HEK293 (cell line): Measurements from ENCODE around the gene HNRNPL.

ENCODE experiments used
- CTCF ChIA-PET: fragments of 350-600 bp; formaldehyde crosslinking; extraction: SDS; loops from one replicate; lab custom pipeline; 2021; ENCODE audit warnings: antibody characterized with exemption; lab: Yijun Ruan, JAX
- POLR2A ChIA-PET: fragments of 300-600 bp; formaldehyde crosslinking; extraction: SDS; loops from one replicate; lab custom pipeline; 2020; ENCODE audit warnings: antibody characterized with exemption, inconsistent platforms; lab: Yijun Ruan, JAX
- H3K27ac ChIP-seq: fragments of 200-500 bp; sonication (Bioruptor generic); 2 replicates; pipeline ENCODE4 v1.5.1; 2014; ENCODE audit warnings: low read depth, low read length, control low read depth, inconsistent platforms; ENCODE audit errors: extremely low read depth
- H3K36me3 ChIP-seq, 2 experiments: fragments of 200-500 bp in 1 of 2; sonication (Bioruptor generic) in 1 of 2; 1 replicate in 1 of 2; 2 replicates in 1 of 2; pipeline ENCODE4 v1.5.1; 2014 to 2017; ENCODE audit warnings: inconsistent platforms in 2 of 2, low read length in 2 of 2; ENCODE audit not compliant: control insufficient read depth in 2 of 2, insufficient read depth in 1 of 2
- H3K4me1 ChIP-seq: fragments of 200-500 bp; sonication (Bioruptor generic); 2 replicates; pipeline ENCODE4 v1.5.1; 2014; ENCODE audit warnings: mild to moderate bottlenecking, low read length, inconsistent platforms; ENCODE audit not compliant: control insufficient read depth, insufficient read depth
- H3K4me3 ChIP-seq: 2 replicates; pipeline ENCODE4 v1.5.1; 2011; ENCODE audit warnings: low read depth, mild to moderate bottlenecking, control low read depth, low read length, moderate library complexity
- H3K9me3 ChIP-seq: fragments of 200-500 bp; sonication (Bioruptor generic); 2 replicates; pipeline ENCODE4 v1.5.1; 2014; ENCODE audit warnings: low read depth, low read length, inconsistent platforms; ENCODE audit not compliant: control insufficient read depth, insufficient read depth
- BCL11A ChIP-seq: fragments of 450-650 bp; formaldehyde crosslinking; IDR thresholded peaks from 2 replicates; pipeline ENCODE4 v1.5.1; 2016; ENCODE audit warnings: low read depth, missing biosample characterization, missing genetic modification characterization
- BCL6B ChIP-seq: fragments of 450-650 bp; formaldehyde crosslinking; IDR thresholded peaks from 2 replicates; pipeline ENCODE4 v1.5.1; 2017; ENCODE audit warnings: missing biosample characterization, missing genetic modification characterization
- FEZF1 ChIP-seq: fragments of 450-650 bp; formaldehyde crosslinking; IDR thresholded peaks from 2 replicates; pipeline ENCODE4 v1.5.1; 2016; ENCODE audit warnings: missing biosample characterization, missing genetic modification characterization
- HIC1 ChIP-seq: fragments of 450-650 bp; formaldehyde crosslinking; IDR thresholded peaks from 2 replicates; pipeline ENCODE4 v1.5.1; 2016; ENCODE audit warnings: missing biosample characterization, missing genetic modification characterization
- PRDM6 ChIP-seq: fragments of 450-650 bp; formaldehyde crosslinking; IDR thresholded peaks from 2 replicates; pipeline ENCODE4 v1.5.1; 2017; ENCODE audit warnings: missing biosample characterization, missing genetic modification characterization
- SCRT1 ChIP-seq: fragments of 450-650 bp; formaldehyde crosslinking; IDR thresholded peaks from 2 replicates; pipeline ENCODE4 v1.5.1; 2016; ENCODE audit warnings: missing biosample characterization, missing genetic modification characterization, borderline replicate concordance
- SP2 ChIP-seq: fragments of 450-650 bp; formaldehyde crosslinking; IDR thresholded peaks from 2 replicates; pipeline ENCODE4 v1.5.1; 2016; ENCODE audit warnings: missing biosample characterization, missing genetic modification characterization
- TSHZ1 ChIP-seq: fragments of 450-650 bp; formaldehyde crosslinking; IDR thresholded peaks from 2 replicates; pipeline ENCODE4 v1.5.1; 2016; ENCODE audit warnings: missing biosample characterization, missing genetic modification characterization, borderline replicate concordance
- WT1 ChIP-seq: fragments of 450-650 bp; formaldehyde crosslinking; IDR thresholded peaks from 2 replicates; pipeline ENCODE4 v1.5.1; 2016; ENCODE audit warnings: missing biosample characterization, missing genetic modification characterization
- YY2 ChIP-seq: fragments of 450-650 bp; formaldehyde crosslinking; IDR thresholded peaks from 2 replicates; pipeline ENCODE4 v1.5.1; 2016; ENCODE audit warnings: missing biosample characterization, missing genetic modification characterization
- ZBTB49 ChIP-seq: fragments of 450-650 bp; formaldehyde crosslinking; IDR thresholded peaks from 2 replicates; pipeline ENCODE4 v1.5.1; 2016; ENCODE audit warnings: missing biosample characterization, missing genetic modification characterization, low read depth
- ZNF121 ChIP-seq: fragments of 450-650 bp; formaldehyde crosslinking; IDR thresholded peaks from 2 replicates; pipeline ENCODE4 v1.5.1; 2016; ENCODE audit warnings: missing biosample characterization, missing genetic modification characterization
- ZNF146 ChIP-seq: fragments of 450-650 bp; formaldehyde crosslinking; IDR thresholded peaks from 2 replicates; pipeline ENCODE4 v1.5.1; 2016; ENCODE audit warnings: missing biosample characterization, missing genetic modification characterization
- ZNF2 ChIP-seq: fragments of 450-650 bp; formaldehyde crosslinking; IDR thresholded peaks from 2 replicates; pipeline ENCODE4 v1.5.1; 2016; ENCODE audit warnings: missing biosample characterization, missing genetic modification characterization
- ZNF221 ChIP-seq: fragments of 450-650 bp; formaldehyde crosslinking; IDR thresholded peaks from 2 replicates; pipeline ENCODE4 v1.5.1; 2017; ENCODE audit warnings: missing biosample characterization, missing genetic modification characterization, borderline replicate concordance
- ZNF302 ChIP-seq: fragments of 450-650 bp; formaldehyde crosslinking; IDR thresholded peaks from 2 replicates; pipeline ENCODE4 v1.5.1; 2016; ENCODE audit warnings: missing biosample characterization, missing genetic modification characterization, low read depth
- ZNF311 ChIP-seq: fragments of 450-650 bp; formaldehyde crosslinking; IDR thresholded peaks from 2 replicates; pipeline ENCODE4 v1.5.1; 2017; ENCODE audit warnings: missing biosample characterization, missing genetic modification characterization, borderline replicate concordance
- ZNF354C ChIP-seq: fragments of 450-650 bp; formaldehyde crosslinking; IDR thresholded peaks from 2 replicates; pipeline ENCODE4 v1.5.1; 2016; ENCODE audit warnings: missing biosample characterization, missing genetic modification characterization, low read depth, borderline replicate concordance
- ZNF548 ChIP-seq: fragments of 450-650 bp; formaldehyde crosslinking; IDR thresholded peaks from 2 replicates; pipeline ENCODE4 v1.5.1; 2016; ENCODE audit warnings: missing biosample characterization, missing genetic modification characterization
- ZNF664 ChIP-seq: fragments of 450-650 bp; formaldehyde crosslinking; IDR thresholded peaks from 2 replicates; pipeline ENCODE4 v1.5.1; 2016; ENCODE audit warnings: missing biosample characterization, missing genetic modification characterization
- ZNF670 ChIP-seq: fragments of 450-650 bp; formaldehyde crosslinking; IDR thresholded peaks from 2 replicates; pipeline ENCODE4 v1.5.1; 2016; ENCODE audit warnings: missing biosample characterization, missing genetic modification characterization, low read depth

The HNRNPL gene

GRCh38 chr19:38893341-38893771, 43.6 kb upstream of the HNRNPL start:
- Histone ChIP-seq H3K9me3 (no peaks in the 10 kb centered on the region), H3K27ac (0 out of 2 replicates have a peak overlapping the region, but pooled peaks have one; percentile 31), H3K4me1 (peaks cover 6% of the 10 kb centered on the region), H3K4me3 (no peak overlapping the region), H3K36me3 (peaks cover 12 to 28% of the 10 kb centered on the region in 2 experiments)
- TF ChIP-seq TSHZ1 (tag by site-specific recombination) (no peak), ZNF221 (tag by site-specific recombination) (no peak), FEZF1 (tag by site-specific recombination) (no peak), ZNF302 (tag by site-specific recombination) (no peak), ZNF146 (tag by site-specific recombination) (no peak), ZNF548 (tag by site-specific recombination) (no peak), ZNF670 (tag by site-specific recombination) (no peak), YY2 (tag by site-specific recombination) (no peak), PRDM6 (tag by site-specific recombination) (no peak), HIC1 (no peak), BCL11A (no peak), WT1 (no peak), ZNF2 (no peak)
- POLR2A ChIA-PET, result interaction anchor here (0.5 to 0.8 kb wide), 2 partner anchors 16 to 19 kb away, joined by 3 read pairs; no protein-coding TSS in a partner anchor
- CTCF ChIA-PET, result interaction anchor here (0.7 kb wide), 1 partner anchor 151 kb away, joined by 5 read pairs; no protein-coding TSS in a partner anchor

GRCh38 chr19:38892841-38893240, 43.1 kb upstream of the HNRNPL start:
- Histone ChIP-seq H3K27ac (0 out of 2 replicates have a peak overlapping the region, but pooled peaks have one; percentile 31), H3K9me3 (no peaks in the 10 kb centered on the region), H3K4me1 (peaks cover 3% of the 10 kb centered on the region; the same call in 1 of the 2 replicates), H3K36me3 (peaks cover 17 to 31% of the 10 kb centered on the region in 2 experiments), H3K4me3 (no peak overlapping the region)
- no peak for TF ChIP-seq ZNF354C (tag by site-specific recombination)
- 0 out of 2 replicates have a peak, but pooled peaks have one; percentile 21 for TF ChIP-seq SP2 (tag by site-specific recombination)
- no peak for TF ChIP-seq ZNF311
- TF ChIP-seq SCRT1 (tag by site-specific recombination), result no peak
- peak; percentile 36; the same call in 1 of the 2 replicates for TF ChIP-seq ZNF121 (tag by site-specific recombination)
- no peak for TF ChIP-seq BCL6B
- TF ChIP-seq ZNF664, result no peak
- TF ChIP-seq ZBTB49 (tag by site-specific recombination), result no peak
- ChIA-PET POLR2A (interaction anchor here (0.5 to 0.8 kb wide), 2 partner anchors 16 to 29 kb away, joined by 3 read pairs; no protein-coding TSS in a partner anchor), CTCF (interaction anchor here (0.7 kb wide), 1 partner anchor 150 kb away, joined by 5 read pairs; no protein-coding TSS in a partner anchor)
